ENCODE results near the gene ANKRD60. TPM values are rescaled to one million over a fixed set of nuclear protein-coding genes. Genes with fewer than 3 reads are reported as not detected.

ANKRD60 gene
- total and polyA plus RNA-seq, 2 donors (not counting 1 experiment from before 2014, with no cell fraction given) = not detected

DNA sequence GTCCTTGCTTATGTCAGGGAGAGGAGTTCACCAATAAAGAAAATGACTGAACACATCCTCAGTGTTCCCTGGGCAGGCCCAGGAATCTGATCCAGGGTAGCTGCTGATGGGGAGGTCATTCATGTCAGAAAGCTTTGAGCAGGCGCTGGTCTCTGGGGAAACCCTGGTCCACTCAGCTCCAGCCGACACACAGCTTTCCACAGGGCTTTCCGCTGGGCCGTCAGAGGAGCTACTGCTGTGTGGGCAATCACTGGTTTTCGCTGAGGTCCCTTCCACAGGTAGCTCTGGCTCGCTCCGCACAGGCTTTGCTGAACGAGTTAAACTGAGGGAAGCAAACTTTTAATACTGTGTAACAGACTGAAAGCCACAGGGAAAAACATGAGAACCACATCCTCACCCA is 17.5 kb upstream of the ANKRD60 start:
- Histone ChIP-seq H3K4me3 (replicated peaks in 1 of 4; ENCODE audit: control extremely low read depth in 1 of 4, insufficient read depth in 1 of 4, low read depth in 3 of 4, low read length in 4 of 4) (no peak overlapping the region), H4K20me1 (ENCODE audit: control insufficient read depth, extremely low read depth, insufficient read depth, low read length) (no peaks in the 10 kb centered on the region), H3K9ac (ENCODE audit: insufficient read depth, low read length) (no peak overlapping the region), H3K36me3 (ENCODE audit: control insufficient read depth, insufficient read depth, low read length) (peaks cover 13% of the 10 kb centered on the region), H3K79me2 (ENCODE audit: control insufficient read depth, insufficient read depth, low read length) (no peaks in the 10 kb centered on the region), H3K4me1 (ENCODE audit: control insufficient read depth, extremely low read depth, insufficient read depth, low read length) (no peaks in the 10 kb centered on the region), H3K27me3 (ENCODE audit: control insufficient read depth, insufficient read depth, low read length) (no peaks in the 10 kb centered on the region), H3K4me2 (ENCODE audit: extremely low read depth, insufficient read depth, low read length) (no peak overlapping the region), H3K9me3 (ENCODE audit: control insufficient read depth, insufficient read depth, low read depth, low read length) (no peaks in the 10 kb centered on the region), H3K27ac (ENCODE audit: insufficient read depth, low read length) (no peak overlapping the region), H2AFZ (ENCODE audit: low read length) (no peak overlapping the region)
- TF ChIP-seq, protein P1, sequence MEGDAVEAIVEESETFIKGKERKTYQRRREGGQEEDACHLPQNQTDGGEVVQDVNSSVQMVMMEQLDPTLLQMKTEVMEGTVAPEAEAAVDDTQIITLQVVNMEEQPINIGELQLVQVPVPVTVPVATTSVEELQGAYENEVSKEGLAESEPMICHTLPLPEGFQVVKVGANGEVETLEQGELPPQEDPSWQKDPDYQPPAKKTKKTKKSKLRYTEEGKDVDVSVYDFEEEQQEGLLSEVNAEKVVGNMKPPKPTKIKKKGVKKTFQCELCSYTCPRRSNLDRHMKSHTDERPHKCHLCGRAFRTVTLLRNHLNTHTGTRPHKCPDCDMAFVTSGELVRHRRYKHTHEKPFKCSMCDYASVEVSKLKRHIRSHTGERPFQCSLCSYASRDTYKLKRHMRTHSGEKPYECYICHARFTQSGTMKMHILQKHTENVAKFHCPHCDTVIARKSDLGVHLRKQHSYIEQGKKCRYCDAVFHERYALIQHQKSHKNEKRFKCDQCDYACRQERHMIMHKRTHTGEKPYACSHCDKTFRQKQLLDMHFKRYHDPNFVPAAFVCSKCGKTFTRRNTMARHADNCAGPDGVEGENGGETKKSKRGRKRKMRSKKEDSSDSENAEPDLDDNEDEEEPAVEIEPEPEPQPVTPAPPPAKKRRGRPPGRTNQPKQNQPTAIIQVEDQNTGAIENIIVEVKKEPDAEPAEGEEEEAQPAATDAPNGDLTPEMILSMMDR (conservative IDR thresholded peaks at IDR 0.05 in 1 of 2, IDR thresholded peaks at IDR 0.05 in 1 of 2; ENCODE audit: low read depth in 1 of 2, low read length in 2 of 2) = no peak
- TF ChIP-seq EZH2 (IDR thresholded peaks at IDR 0.05; ENCODE audit: low read length, missing control alignments) = no peak
- no peak for DNase-seq (ENCODE audit: low read depth in 2 of 2)

DNA sequence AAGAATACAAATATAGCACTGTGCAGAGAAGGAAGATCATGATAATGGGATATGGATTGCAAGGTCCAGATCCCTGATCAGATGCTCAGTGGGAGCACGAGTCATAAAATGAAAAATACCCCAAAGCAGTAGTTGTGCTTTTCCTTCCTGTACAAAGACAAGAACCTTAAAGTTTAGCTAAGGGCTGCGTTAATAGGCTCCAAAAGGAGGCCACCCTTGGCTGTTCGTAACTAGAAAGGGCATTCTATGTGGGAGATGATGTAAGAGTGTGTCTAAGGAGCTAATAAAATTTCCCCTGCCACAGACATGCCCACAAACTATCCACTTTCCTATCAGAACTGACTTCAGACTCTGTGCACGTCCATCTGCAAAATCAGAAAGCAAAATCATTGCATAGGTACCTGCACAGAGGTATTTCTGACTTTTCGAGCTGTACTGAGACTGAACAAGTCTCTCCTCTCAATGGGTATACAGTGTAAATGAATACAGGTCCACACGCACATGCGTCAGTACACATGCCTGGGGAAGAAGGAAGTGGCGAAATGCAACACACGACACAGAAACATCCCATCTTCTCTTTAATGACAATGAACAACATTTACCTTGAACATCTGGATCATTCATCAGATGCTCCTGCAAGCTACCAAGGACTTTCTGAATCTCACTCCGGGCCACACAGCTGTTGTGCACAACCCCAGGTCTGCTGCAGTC is 16.9 kb upstream of the ANKRD60 start:
- H3K4me3 ChIP-seq (replicated peaks in 1 of 4; ENCODE audit: control extremely low read depth in 1 of 4, insufficient read depth in 1 of 4, low read depth in 3 of 4, low read length in 4 of 4) = no peak overlapping the region

DNA sequence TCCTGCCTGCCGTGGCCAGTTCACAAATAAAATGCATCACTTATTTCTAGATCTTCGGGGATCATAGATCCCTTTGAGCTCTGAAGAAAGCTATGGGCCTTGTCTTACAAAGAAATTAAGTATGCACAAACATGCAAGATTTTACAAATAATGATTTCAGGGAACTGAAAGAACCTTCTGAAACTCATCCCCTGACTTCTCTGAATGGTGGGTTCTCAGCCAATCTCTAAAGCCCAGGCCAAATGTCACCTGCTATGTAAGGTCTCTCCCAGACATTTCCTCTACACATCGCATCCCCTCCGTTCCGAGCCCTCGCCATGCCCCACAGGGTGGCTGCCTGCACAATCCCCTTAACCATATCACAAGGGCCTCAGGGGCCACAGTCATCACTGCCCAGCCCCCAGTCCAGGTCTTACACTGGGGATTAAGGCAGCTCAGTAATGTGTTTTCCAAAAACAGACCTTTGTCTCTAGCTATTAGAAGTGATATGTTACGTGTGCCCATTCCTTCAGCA is 16.1 kb upstream of the ANKRD60 start:
- no peak for DNase-seq (ENCODE audit: low read depth in 2 of 2)
- peaks cover 10% of the 10 kb centered on the region for H3K36me3 ChIP-seq (ENCODE audit: control insufficient read depth, insufficient read depth, low read length)
- H3K27ac ChIP-seq (ENCODE audit: insufficient read depth, low read length) = no peak overlapping the region
- no peak for TF ChIP-seq EZH2 (IDR thresholded peaks at IDR 0.05; ENCODE audit: low read length, missing control alignments)
- TF ChIP-seq, protein P1 (conservative IDR thresholded peaks at IDR 0.05 in 1 of 2, IDR thresholded peaks at IDR 0.05 in 1 of 2; ENCODE audit: low read depth in 1 of 2, low read length in 2 of 2) = no peak
- H3K9me3 ChIP-seq (ENCODE audit: control insufficient read depth, insufficient read depth, low read depth, low read length) = no peaks in the 10 kb centered on the region
- no peak overlapping the region for H3K9ac ChIP-seq (ENCODE audit: insufficient read depth, low read length)
- H4K20me1 ChIP-seq (ENCODE audit: control insufficient read depth, extremely low read depth, insufficient read depth, low read length) = no peaks in the 10 kb centered on the region
- no peak overlapping the region for H3K4me3 ChIP-seq (replicated peaks in 1 of 4; ENCODE audit: control extremely low read depth in 1 of 4, insufficient read depth in 1 of 4, low read depth in 3 of 4, low read length in 4 of 4)
- no peaks in the 10 kb centered on the region for H3K4me1 ChIP-seq (ENCODE audit: control insufficient read depth, extremely low read depth, insufficient read depth, low read length)
- no peaks in the 10 kb centered on the region for H3K79me2 ChIP-seq (ENCODE audit: control insufficient read depth, insufficient read depth, low read length)
- H3K27me3 ChIP-seq (ENCODE audit: control insufficient read depth, insufficient read depth, low read length) = no peaks in the 10 kb centered on the region
- H2AFZ ChIP-seq (ENCODE audit: low read length) = no peak overlapping the region
- no peak overlapping the region for H3K4me2 ChIP-seq (ENCODE audit: extremely low read depth, insufficient read depth, low read length)

More for the DNA sequence above, 16.9 kb upstream of the ANKRD60 start:
- peaks cover 13% of the 10 kb centered on the region for H3K36me3 ChIP-seq (ENCODE audit: control insufficient read depth, insufficient read depth, low read length)
- no peak for DNase-seq (ENCODE audit: low read depth in 2 of 2)
- no peaks in the 10 kb centered on the region for H3K79me2 ChIP-seq (ENCODE audit: control insufficient read depth, insufficient read depth, low read length)
- no peak overlapping the region for H3K9ac ChIP-seq (ENCODE audit: insufficient read depth, low read length)
- H3K4me2 ChIP-seq (ENCODE audit: extremely low read depth, insufficient read depth, low read length) = no peak overlapping the region
- H3K9me3 ChIP-seq (ENCODE audit: control insufficient read depth, insufficient read depth, low read depth, low read length) = no peaks in the 10 kb centered on the region
- no peak overlapping the region for H3K27ac ChIP-seq (ENCODE audit: insufficient read depth, low read length)
- no peaks in the 10 kb centered on the region for H4K20me1 ChIP-seq (ENCODE audit: control insufficient read depth, extremely low read depth, insufficient read depth, low read length)
- no peak overlapping the region for H2AFZ ChIP-seq (ENCODE audit: low read length)
- no peaks in the 10 kb centered on the region for H3K27me3 ChIP-seq (ENCODE audit: control insufficient read depth, insufficient read depth, low read length)
- TF ChIP-seq, protein P1 (conservative IDR thresholded peaks at IDR 0.05 in 1 of 2, IDR thresholded peaks at IDR 0.05 in 1 of 2; ENCODE audit: low read depth in 1 of 2, low read length in 2 of 2) = no peak
- no peak for TF ChIP-seq EZH2 (IDR thresholded peaks at IDR 0.05; ENCODE audit: low read length, missing control alignments)
- no peaks in the 10 kb centered on the region for H3K4me1 ChIP-seq (ENCODE audit: control insufficient read depth, extremely low read depth, insufficient read depth, low read length)

Measured in fibroblast of lung (primary cell).